HG03457 (cell line): ENCODE measurements around the gene CHST3.
"Not testable (repeated sequence)": the region's sequence is repeated elsewhere in the genome, so short reads cannot be mapped to it uniquely, and the experiment has no call there.

Experiments used
- ATAC-seq: cut with Tn5 transposase; IDR thresholded peaks from one replicate; pipeline ENCODE4 v1.9.1; 2021; ENCODE audit warnings: moderate number of reproducible peaks; ENCODE audit not compliant: unreplicated experiment

Gene CHST3

DNA sequence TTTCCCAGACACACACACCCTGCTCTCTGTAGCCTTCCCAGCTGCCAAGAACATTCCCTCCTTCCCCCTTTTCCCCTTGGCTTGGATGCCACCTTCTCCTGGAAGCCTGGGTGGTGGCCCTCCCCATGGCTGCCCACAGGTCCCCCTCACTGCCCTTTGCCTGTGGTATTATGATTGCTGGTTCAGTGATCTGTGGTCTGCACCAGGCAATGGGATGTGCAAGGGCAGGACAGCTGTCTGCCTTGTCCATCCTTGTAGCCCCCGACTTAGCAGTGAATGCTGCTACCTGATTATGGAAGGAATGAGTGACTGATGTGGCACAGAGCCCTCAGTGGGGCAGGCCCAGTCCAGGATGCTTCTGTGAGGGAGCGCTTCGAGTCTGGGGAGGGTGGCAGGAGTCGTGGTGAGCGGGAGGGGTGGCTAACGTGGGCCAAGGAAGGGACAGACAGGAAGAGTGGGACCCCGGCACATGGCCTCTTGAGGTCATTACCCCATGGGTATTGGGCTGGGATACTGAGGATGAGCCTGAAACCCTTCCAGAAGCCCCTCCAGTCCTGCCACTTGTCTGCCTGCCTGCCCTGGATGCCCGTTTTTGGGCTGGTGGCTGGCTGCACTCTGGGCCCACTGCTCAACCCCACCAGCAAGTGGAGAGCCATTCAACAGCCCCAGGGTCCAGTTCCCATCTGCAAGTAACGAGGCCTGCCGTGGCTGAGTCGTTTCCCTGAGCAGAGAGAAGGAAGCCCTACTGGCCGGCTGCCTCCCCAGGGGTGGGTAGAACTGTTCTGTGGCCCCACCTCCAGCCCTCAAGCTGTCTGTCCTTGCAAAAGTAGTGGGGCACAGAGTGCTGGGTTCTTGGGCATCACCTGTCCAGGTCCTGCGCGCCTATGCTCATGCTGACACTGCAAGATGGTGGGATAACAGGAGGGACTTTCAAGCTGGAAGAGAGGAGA lies 8.8 kb downstream of the CHST3 start:
- no peak for ATAC-seq

DNA sequence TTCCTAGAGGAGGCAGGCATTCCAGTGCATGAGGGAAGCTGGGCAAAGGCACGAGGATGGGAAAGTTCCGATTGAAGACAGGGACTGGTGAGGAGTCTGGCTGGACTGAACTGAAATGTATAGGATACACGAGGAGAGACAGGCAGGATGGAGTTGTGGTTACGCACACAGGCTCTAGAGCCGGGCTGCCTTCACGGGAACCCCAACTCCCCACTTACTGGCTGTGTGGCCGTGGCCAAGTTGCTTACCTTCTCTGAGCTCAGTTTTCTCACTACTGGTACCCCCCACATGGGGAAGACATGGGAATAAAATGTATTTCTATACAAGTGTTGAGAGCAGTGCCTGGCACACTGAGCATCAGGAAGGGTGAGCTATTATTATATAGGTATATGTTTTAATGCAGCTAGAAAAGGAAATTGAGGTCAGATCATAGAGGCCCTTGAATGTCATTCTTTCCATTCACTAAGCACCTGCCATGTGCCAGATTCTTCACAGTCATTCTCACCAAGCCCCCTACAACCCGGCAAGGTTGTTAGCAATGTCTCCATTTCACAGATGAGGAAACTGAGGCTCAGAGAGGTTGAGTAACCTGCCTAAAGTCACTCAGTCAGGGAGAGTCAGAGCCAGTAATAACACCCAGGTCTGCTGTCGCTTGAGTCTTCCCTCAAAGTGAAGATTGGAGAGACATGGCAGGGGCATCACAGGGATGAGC lies 9.7 kb downstream of the CHST3 start:
- no peak for ATAC-seq

DNA sequence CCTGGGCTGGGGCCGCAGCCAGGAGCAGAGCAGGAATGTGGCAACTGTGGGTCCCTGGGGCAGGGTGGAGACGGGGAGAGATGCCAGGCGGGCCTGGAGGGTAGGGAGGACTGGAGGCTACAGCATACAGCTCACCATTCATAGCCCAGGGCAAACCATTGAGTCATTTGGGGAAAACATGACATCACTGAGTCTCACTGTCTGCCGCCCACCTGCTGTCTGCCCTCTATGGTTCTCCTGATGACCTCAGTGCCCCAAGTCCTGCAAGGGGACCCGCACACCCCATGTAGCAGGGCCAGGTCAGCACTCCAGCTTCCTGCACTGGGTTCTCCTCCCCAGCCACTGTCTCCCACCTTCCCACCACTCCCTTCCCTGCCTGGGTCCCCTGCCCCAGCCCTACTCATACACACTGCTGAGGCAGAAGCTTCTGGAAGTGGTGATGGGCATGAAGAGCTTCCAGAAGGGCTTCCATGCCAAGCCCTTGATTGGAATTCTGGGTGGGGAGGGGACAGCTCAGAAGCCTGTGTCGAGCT lies 10.4 kb downstream of the CHST3 start:
- ATAC-seq = no peak

DNA sequence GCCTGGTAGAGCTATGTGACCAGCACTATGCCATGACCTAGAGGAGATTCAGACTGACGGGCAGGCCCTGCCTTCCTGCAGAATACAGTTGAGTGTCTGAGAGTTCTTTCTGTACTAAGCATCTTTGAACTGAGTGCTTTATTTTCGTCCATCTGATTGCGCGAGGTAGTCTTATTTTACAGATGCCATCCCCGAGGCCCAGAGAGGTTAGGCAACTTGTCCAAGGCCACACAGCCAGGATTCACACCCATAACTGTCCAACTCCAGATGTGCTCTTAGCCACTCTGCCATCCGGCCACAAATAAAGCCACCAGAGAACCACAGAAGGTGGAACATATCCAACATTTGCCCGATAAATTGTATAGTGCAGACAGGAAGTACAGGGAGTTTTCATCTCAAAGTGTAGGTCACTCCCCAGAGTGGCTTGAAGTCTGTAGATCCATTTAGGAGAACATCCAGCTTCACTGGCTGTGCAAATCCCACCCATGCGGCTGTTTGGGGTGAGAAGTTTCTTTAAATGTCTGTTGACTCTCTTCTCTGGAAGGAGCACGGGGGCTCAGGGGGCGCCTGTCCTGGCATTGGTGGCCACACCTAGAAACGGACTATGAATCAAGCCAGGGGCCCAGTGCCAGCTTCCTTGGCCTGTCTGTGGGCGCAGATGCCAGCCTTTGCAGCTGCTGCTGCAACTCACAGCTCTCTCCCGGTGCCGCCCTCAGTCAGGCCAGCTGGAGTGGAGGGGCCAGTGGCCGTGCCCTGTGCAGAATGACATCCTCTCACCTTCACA lies 11.1 kb downstream of the CHST3 start:
- no peak for ATAC-seq

DNA sequence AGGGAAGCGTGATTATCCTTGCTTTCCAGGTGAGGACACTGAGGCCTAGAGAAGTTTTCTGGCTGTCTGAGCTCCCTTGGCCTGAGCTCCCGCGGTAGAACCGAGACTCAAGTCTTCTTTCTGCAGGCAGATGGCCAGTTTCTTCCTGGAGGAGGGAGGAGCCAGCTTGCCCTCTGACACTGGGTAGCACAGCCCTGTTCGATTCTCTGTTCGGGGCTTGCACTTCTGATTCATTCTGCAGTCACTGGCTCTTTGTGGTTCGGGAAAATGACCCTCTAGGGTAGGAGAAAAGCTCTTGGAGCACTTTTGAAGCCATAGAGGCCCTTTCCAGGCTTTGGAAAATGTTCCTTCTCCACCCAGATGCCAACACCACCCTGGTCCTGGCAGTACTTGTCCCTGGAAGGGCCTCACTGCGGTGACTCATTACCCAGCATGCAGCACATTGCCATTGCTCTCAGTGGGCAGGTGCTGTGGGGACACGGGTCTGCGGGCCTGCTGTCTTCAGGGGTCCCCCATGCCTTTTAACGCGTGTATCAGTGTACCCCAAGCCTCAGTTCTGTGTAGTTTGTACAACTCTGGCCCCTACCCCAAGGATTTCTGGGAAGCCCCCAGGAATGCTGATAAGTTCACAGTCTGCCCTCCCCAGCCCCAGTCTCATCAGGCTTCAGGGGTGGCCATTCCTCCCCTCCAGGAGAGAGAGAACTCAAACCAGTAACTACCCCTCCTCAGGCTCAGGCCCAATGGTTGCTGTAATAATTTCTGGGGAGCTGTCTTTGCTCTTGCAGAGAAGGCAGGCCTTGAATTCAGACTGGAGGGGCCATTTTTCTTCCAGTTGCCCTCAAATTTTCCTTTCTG lies 11.9 kb downstream of the CHST3 start:
- ATAC-seq = no peak

DNA sequence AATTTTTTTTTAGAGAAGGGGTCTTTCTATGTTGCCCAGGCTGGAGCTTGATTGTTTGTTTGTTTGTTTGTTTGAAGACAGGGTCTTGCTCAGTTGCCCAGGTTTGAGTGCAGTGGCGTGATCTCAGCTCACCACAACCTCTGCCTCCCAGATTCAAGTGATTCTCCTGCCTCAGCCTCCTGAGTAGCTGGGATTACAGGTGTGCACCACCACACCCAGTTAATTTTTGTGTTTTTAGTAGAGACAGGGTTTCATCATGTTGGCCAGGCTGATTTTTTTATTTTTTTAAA lies 13.4 kb downstream of the CHST3 start:
- not testable (repeated sequence) for ATAC-seq

DNA sequence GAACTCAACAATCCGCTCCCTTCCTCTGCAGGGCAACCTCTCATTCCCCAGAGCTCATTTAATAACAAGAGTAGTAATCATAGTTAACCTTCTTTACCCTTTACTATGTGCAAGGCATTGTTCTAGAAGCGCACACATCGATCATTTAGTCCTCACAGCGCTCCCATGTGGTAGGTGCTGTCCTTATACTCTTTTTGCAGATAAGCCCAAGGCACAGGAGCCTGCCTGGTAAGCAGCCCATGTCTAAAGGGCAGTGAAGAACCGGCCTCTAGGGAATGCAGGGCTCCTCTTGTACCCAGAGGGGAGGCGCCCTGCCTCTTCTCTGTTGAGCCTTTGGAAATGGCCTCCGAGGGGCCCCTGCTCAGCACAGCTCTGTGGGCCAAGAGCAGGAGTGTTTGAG lies 14.3 kb downstream of the CHST3 start:
- no peak for ATAC-seq

DNA sequence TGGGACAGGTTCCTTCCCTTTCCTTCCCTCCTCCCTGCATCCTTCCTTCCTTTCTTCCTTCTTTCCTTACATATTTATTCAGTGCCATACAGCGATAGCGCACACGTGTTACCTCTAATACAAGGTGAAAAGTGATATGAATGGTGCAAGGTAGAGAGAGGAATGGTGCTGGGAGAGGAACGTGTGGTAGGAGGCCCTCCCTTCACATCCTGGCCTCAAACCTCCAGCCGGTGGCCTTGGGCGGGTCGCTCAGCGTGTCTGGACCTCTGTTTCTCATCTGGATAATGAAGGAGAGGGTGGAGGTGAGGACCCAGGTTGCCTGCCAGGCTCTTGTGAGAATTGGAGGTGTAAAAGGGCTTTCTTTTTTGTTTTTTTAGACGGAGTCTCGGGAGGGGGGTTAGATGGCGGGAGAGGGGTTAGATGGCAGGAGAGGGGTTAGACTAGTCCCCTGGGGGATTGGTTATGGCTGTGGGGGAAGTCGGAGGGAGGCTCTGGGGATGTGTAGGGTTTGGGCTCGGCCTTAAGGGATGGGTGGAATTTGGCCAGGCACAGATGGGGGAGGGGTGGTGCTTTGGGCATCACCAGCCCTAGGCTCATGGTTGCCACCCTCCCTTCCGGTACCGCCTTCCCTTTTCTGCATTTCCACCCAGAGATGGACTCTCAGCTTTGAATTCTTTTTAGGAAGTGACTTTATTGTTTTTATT lies 14.9 kb downstream of the CHST3 start:
- ATAC-seq = no peak

DNA sequence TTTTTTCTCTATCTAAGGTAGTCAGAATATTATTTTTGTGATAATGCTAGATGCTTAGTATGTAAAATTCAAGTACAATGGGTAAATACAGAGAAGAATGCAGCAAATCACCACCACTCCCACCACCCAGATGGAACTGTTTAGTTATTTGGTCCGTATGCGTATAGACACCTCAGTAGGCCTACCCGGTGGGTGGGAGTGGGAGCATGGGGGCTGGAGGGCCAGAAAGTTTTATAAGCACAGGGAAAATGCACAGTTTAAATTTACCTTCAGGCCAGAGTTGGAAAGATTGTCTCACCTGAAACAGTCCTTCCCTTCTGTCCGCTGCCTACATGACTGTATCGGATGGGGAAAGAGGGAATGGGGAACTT lies 15.5 kb downstream of the CHST3 start:
- ATAC-seq = no peak

DNA sequence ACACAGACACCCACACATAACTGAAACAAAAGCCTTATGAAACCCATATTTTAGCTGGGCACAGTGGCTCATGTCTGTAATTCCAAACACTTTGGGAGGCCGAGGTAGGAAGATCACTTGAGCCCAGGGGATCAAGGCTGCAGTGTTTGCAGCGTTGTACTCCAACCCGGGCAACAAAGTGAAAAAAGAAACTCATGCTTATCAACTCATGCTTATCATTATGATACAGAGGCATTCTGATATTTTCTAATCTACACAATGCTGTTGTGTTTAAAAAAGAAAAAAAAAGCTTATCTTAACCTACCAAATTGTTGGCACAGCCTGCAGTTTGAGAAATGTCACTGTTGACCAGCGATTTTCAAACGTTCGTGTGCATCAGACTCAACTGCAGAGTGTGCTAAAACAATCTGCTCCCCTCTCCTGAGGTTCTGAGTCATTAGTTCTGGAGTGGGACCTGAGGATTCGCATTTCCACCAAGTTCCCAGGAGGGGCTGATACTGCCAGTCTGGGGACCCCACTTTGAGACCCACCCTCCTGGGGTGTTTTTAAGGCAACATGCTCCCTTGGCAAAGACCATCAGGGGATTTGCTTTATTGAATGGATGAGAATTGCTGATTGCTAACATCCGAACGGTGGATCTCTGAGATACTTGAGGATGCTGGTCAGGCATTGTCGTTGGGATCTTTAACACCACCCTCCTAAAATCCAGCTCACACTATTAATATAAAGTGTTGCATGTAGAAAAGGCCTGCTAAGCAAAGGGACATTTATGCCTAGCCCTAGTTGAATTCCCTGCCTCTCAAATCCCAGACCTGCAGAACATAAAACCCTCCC lies 16.2 kb downstream of the CHST3 start:
- ATAC-seq = no peak

DNA sequence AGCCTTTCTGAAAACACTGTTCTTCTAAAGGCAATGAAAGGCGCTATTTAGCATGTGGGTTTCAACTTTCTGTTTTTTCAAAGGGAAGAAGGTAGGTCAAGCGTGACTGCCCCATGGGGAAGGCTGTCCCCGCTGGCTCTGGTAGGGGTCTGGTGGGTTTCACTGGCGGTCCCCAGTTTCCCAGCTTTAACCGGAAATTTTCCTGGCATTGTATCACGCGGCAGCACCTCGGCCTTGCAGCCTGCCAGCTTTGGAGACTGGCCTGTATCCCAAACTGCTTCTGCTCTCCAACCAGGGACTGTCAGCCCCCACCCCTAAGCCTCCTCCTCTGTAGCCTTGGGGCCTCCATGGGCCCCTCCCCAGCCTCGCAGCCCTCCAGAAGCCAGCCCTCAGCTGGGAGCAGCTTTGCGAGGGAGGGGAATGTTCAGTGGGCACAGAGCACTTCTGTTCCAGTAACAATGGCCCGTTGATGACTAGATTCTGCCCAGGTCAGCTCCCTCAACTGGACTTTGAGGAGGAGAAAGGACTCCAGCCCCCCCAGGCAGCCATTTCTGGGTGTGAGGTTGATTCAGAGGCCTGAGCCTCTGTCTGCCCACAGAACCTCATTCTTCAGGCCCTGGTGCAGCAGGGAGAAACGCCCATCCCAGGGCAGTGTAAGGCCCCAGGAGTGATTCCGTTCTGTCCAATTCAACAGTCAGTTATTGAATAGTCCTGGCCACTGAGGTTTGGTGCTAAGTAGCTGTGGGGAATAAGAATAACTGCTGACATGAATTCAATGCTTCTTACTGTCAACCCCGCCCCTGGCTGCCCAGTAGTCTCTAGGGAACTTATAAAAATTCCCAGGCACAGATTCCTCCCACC lies 17.1 kb downstream of the CHST3 start:
- no peak for ATAC-seq

DNA sequence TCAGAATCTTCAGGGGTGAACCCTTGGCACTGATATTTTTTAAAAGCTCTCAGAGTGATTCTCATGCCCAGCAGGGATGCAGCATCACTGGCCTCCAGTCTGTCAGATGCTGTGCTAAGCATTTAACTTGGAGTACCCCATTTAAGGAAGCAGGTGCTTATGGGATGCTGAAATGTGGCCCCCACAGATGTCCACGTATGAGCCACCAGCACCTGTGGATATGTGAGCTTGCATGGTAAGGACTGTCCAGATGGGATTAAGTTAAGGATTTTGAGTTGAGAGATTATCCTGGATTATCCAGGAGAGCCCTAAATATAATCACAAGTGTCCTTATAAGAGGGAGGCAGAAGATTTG lies 17.7 kb downstream of the CHST3 start:
- no peak for ATAC-seq

DNA sequence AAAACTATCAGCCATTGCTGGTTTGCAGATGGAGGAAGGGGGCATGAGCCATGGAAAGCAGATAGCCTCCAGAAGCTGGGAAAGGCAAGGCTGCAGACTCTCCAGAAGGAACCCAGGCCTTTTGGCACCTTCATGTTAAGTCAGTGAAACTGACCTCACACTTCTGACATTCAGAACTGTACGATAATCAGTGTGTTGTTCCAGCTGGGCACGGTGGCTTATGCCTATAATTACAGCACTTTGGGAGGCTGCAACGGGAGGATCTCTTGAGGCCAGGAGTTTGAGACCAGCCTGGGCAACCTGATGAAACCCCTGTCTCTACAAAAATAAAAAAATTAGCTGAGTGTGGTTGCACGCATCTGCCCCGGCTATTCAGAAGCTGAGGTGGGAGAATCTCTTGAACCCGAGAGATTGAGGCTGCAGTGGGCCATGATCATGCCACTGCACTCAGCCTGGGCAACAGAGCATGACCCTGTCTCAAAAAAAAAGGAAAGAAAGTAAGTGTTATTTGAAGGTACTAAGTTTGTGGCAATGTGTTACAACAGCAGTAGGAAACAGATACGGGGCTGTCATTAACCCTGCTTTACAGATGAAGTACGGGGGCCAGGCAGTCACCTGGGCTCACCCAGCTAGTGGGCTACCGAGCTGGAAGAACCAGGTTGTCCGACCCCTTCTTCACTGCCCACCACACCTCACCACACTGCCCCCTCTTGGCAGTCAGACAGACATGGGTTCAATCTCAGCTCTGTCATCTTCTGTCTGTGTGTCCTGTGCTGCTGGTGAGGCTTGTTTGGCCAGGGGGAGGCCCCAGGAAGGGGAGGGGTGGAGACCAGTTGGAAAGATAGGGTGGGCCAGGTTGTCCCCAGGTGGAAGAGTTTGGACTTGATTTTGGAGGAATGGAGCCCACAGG lies 18.3 kb downstream of the CHST3 start:
- no peak for ATAC-seq

DNA sequence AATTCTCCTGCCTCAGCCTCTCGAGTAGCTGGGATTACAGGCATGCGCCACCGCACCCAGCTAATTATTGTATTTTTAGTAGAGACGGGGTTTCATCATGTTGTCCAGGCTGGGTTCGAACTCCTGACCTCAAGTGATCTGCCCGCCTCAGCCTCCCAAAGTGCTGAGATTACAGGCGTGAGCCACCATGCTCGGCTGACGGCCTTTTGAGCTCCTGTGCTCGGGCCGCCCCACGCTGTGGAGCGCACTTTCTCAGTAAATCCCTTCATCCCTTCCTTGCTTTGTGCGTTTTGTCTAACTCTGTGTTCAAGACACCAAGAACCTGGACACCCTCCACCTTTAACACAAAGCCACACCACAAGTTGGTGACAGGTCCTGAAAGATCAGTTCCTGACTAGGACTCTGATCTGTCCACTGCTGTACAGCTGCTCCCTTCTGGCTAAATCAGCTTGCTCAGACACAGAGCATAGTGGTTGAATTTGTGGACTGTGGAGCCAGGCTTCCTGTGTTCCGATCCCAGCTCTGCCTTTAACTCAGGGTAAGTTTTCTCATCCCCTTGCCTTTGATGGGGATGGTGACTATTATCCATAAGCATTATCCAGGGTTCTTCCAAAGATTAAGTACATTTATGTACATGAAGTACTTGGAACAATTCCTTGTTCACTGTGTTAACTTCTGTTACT lies 20.1 kb downstream of the CHST3 start:
- ATAC-seq = no peak

DNA sequence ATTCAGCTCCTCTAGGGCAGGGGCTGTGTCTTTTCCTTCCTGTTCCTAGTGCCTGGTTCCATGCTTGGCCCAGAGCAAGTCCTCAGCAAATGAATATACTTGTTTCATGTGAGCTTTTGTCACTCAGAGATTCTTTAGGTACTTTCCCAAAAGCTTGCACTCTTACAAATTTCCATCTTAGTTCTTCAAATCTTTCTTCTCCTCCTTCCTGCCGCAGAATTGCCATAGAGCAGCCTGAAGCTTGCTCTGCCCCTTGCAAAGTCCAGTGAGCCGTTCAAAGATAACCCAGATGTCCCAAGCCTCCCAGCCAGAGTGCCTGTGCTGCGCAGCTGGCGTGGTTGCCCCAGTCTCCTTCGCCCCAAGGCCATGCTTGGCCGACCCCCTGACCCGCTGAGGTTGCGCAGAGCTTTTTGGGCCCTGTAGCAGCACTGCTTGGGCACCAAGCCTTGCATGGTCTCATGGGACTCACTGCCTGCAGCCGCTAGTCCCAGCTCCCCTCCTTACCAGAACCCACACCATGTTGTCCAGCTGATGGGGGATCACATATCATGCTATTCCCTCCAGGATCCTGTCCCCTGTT lies 20.7 kb downstream of the CHST3 start:
- ATAC-seq = no peak

DNA sequence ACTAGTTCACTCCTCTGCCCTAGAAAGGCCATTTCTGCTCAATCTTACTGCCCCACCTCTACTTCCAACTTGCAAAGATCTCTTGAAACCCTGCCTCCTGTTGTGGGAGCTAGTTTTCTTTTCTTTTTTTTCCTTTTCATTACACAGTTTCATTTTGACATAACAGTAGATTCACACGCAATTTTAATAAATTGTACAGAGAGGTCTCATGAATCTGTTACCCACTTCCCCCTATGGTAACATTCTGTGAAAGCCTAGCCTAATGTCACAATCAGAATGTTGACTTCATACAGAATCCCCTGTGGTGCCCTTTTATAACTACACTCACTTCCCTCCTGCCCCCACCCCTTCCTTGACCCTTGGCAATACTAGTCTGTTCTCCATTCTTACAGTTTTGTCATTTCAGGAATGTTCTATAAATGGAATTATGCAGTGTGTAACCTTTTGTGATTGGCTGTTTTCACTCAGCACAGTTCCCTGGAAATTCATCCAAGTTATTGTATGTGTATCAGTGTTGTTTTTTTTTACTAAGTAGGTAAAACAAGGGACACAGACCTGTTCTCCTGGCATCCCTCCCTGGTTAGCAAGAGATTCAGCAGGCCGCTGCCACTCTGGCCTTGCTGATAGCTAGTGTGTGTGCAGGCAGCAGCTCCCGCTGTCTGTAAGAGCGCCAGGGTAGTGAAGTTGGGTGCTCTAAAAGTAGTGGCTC lies 21.5 kb downstream of the CHST3 start:
- ATAC-seq = no peak
